ENCODE results near the gene PSMA5. TPM values are rescaled to one million over a fixed set of nuclear protein-coding genes. Genes with fewer than 3 reads are reported as not detected.
"Not testable (repeated sequence)": the region's sequence is repeated elsewhere in the genome, so short reads cannot be mapped to it uniquely, and the experiment has no call there.

PSMA5 gene
- total RNA-seq, 1 experiment from 2014 or later, result 82.3 TPM

DNA sequence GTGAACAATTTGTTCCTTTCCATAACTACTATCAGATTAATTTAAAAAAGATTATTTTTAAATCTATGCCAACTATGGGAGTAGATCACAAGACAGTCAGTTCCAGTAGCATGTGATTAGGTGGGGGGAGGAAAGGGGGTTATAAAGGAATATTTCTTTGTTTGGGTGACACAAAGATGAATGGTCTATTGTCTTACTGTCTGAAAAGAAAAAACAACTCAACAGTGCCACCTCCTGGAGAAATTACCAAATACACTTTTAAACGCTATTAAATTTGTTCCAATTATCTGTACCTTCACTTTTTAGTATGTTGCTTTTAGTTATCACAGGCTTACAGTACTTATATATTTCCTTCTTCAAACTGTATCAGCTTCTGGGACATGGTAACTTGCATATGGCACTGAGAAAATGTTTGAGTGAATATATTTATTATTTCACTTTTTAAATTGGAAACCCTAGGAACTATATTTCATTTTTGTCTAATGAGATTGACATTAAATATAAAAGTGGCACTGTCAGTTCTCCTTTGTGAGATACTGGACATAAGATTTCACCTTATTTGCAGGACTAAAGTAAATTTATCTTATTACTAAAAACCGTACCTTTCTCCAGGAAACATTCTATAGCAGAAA lies 26.8 kb downstream of the PSMA5 start:
- H3K9me3 ChIP-seq (replicated peaks), result no peaks in the 10 kb centered on the region
- H3K4me3 ChIP-seq, result no peak overlapping the region
- H3K4me1 ChIP-seq, result peaks cover 25% of the 10 kb centered on the region
- H3K27ac ChIP-seq, result no peak overlapping the region
- DNase-seq, result peak; percentile 25 to 87
- no peaks in the 10 kb centered on the region for H3K27me3 ChIP-seq
- H3K36me3 ChIP-seq, result peaks cover 22% of the 10 kb centered on the region

DNA sequence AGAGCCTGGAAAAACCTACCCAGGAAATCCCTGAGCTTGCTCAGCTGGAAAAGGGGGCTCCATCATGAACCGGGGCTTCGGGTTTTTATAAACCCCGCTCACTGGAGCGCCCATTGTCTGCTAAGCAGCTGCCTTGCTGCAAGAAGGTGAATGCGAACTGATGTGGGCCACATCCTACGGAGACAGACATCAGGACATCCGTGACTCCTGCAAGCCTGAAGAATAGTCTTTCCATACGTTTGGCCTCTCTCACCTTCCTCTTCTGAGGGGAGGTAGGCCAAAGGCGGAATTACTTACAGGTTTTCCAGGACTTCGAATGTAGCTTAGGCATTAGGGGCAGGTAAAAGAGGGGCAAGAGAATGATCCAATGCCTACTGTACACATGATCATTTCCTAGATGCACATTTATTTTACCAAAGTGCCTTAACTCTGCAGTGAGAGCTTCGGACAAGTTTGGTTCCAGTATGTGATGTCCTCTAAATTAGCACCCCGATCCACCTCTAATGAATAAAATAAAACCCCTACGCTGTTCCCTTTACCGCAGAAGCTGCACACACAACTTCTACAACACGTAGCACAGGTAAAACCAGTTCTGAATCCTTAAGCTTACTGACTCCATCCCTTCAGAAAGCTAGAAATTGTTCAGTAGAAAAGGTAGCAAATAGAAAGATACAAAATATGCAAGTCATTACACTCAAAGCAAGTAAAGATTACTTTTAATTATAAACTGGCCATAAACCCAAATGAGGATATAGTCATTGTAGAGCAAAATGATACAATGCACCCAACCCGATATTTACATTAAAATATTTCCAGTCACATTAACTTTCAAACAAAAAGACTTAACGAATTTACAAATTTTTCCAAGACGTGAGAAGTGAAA lies 27.7 kb downstream of the PSMA5 start:
- no peaks in the 10 kb centered on the region for H3K27me3 ChIP-seq
- H3K4me3 ChIP-seq, result peak overlapping the region; percentile 62
- DNase-seq, result no peak
- peak overlapping the region; percentile 43 for H3K27ac ChIP-seq
- no peaks in the 10 kb centered on the region for H3K9me3 ChIP-seq (replicated peaks)
- peaks cover 32% of the 10 kb centered on the region for H3K4me1 ChIP-seq
- peaks cover 18% of the 10 kb centered on the region for H3K36me3 ChIP-seq

DNA sequence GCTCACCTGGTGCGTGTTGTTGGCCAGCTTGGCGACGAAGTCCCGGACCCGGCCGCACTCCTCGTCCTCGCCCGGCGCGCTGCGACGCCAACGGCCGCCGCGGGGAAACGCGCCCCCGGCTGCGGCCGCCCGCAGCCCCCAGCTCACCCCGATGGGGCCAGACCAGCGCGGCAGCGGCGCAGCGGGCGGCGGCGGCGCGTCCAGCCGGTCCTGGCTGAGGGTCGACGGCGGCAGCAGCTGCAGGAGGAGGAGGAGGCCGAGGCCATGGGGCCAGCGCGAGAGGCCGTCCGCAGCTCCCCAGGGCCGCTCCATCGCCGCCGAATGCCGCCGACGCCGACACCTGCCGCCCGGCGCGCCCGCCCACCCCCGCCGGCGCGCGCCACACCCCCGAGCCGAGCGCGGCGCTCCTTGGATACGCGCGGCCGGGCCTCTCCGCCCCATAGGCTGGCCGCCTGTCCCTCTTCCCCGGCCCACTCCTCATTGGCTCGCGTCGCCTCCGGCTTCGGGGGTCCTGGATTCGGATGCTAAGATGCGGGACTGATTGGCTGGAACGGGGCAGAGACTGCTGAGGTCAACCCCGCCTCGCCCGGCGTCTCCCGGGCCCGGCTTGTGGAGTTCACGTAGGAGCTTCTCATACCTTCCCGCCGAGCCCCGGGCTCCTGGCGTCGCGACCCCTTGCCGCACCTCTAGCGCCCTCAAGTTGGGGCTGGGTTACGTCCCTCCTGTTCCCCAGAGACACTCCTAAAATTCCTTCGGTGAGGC lies 28.5 kb downstream of the PSMA5 start, which contains the start of gene SORT1:
TSS of gene SORT1 (minus strand) at position 338 of the 762 bp plus-strand sequence. CDS start at position 312, 26 bp downstream.
- H3K9me3 ChIP-seq (replicated peaks), result no peaks in the 10 kb centered on the region
- H3K27me3 ChIP-seq, result no peaks in the 10 kb centered on the region
- H3K36me3 ChIP-seq, result peaks cover 14% of the 10 kb centered on the region
- H3K27ac ChIP-seq, result peak within 1 kb of the TSS; percentile 43
- peaks cover 38% of the 10 kb centered on the region for H3K4me1 ChIP-seq
- peak; percentile 96 to 97 for DNase-seq
- peak within 1 kb of the TSS; percentile 62 for H3K4me3 ChIP-seq

DNA sequence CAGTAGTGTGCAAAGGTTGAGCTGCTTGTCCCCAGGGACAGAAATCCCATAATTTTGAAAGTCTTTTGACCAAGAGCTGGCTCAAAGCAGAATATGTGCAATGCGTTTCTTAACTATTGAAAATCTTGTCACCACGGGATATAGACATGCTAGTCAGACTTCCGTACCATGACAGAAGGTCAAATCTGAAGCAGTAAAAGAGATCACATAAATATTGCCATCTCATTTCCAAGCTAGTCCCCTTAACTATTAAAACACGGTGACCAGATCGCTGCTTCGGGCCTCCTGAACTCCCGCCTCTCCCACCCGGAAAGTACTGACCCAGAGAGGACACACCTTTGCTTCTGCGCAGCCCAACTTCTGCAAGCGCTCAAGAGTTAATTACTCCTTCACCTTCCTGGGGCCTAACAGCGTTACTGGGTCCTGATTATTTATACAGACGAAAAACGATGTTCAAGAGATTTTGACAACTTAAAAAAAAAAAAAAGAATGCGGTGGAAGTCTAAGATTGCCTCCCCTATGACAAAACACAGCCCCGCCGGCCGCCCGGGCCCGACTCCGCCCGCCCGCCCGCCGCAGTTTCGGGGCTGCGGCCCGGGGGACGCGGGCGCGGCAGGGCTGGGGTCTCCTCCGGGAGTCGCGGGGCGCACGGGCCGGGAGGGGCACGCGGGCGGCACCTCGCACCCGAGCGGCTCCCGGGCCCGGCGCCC lies 29.2 kb downstream of the PSMA5 start:
- Histone ChIP-seq H3K4me3 (peak overlapping the region; percentile 62), H3K9me3 (replicated peaks) (no peaks in the 10 kb centered on the region), H3K27me3 (no peaks in the 10 kb centered on the region), H3K27ac (no peak overlapping the region), H3K4me1 (peaks cover 43% of the 10 kb centered on the region), H3K36me3 (peaks cover 6% of the 10 kb centered on the region)
- peak; percentile 10 to 19 for DNase-seq

DNA sequence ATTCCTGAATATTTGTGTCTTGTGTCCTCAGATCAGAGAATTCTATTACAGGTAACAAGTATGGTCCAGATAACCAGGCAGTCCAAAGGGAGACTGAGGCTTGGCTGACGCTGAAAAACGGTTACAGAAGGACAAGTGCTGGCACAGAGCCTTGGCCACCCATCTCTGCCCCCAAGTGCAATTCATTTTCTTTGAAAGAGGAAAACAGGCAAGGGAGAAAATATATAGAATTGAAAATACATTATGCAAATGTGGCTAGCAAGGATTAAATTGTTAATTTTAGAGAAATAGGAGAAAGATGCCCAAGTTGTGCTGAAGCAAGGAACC lies 29.8 kb downstream of the PSMA5 start:
- Histone ChIP-seq H3K27me3 (no peaks in the 10 kb centered on the region), H3K36me3 (peaks cover 4% of the 10 kb centered on the region; the same call in 1 of the 2 replicates), H3K4me3 (peak overlapping the region; percentile 62), H3K4me1 (peaks cover 43% of the 10 kb centered on the region), H3K27ac (no peak overlapping the region), H3K9me3 (replicated peaks) (no peaks in the 10 kb centered on the region)
- DNase-seq, result no peak

DNA sequence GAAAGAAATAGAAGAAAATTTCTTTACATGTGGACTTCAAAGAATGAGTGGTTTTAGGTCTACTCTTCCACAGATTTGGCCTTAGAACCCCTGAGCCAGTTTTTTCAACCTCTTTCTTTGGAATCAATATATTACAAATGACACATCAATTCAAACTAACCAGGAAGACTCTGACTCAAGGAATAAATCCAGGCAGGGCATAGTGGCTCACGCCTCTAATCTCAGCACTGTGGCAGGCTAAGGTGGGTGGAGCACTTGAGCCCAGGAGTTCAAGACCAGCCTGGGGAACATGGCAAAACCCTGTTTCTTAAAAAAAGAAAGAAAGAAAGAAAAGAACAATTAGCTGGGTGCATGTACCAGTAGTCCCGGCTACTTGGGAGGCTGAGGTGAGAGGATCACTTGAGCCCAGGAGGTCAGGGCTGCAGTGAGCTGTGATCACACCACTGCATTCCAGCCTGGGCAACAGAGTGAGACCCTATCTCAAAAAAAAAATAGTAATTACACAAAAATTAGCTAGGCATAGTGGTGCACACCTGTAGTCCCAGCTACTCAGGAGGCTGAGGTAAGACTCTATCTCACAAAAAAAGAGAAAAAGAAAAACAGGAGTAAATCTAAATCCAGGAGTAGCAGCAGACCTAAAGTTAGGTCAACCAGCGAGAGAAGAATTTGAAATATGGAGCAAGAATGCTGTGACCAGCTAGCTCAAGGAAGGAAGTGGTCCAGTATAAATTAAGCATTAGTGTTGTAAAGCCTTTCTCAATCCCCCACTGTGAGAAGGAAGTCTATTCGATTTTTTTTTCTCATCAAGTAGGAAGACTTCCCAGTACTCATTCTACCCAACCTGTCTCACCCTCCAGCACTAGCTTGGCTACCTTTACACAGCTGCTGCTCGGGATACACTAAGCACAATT lies 30.4 kb downstream of the PSMA5 start:
- Histone ChIP-seq H3K27ac (no peak overlapping the region), H3K36me3 (no peaks in the 10 kb centered on the region; the same call in 1 of the 2 replicates), H3K9me3 (replicated peaks) (no peaks in the 10 kb centered on the region), H3K27me3 (no peaks in the 10 kb centered on the region), H3K4me3 (peak overlapping the region; percentile 62), H3K4me1 (peaks cover 43% of the 10 kb centered on the region)
- DNase-seq, result peak in 1 of 2 experiments; percentile 20

DNA sequence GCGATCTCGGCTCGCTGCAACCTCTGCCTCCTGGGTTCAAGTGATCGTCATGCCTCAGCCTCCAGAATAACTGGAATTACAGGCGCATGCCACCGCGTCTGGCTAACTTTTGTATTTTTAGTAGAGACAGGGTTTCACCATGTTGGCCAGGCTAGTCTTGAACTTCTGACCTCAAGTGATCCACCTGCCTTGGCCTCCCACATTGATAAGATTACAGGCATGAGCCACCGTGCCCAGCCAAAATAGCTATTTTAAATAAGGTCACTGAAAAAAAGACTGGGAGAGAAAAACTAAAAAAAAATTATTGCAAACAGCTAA lies 31.0 kb downstream of the PSMA5 start:
- DNase-seq; H3K4me3 ChIP-seq; H3K27ac ChIP-seq; H3K27me3 ChIP-seq; H3K36me3 ChIP-seq; H3K9me3 ChIP-seq (replicated peaks): not testable (repeated sequence)
- peaks cover 43% of the 10 kb centered on the region for H3K4me1 ChIP-seq

DNA sequence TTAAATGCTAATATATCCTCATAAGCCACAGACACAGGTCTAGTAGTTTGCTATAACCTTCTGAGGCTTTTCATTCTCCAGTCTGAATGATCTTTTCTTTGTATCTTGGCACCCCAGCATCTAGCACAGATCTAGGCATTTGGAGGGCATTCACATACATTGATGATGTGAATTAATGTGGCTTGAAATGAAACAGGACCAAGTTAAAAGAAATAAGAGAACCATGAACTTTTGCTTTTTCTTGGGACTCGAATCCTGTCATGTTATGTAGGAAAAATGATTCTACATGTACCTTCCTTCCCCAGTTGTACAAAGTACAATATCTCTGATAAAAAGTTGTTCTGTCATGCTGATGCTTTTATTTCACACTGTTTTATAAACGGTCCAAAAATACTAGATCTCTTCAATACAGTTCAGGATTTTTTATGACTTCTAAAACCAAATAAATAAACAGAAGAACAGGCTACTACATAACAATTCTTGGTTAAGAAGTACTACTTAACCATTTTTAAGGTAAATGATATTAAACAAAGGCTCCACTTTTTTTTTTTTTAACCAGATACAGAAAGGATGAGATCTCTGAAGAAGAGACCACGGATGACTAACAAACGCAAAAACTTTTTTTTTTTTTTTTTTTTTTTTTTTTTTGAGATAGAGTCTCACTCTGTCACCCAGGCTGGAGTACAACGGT lies 31.5 kb downstream of the PSMA5 start:
- Histone ChIP-seq H3K27ac (no peak overlapping the region), H3K4me3 (no peak overlapping the region), H3K27me3 (no peaks in the 10 kb centered on the region), H3K4me1 (peaks cover 43% of the 10 kb centered on the region), H3K36me3 (no peaks in the 10 kb centered on the region), H3K9me3 (replicated peaks) (no peaks in the 10 kb centered on the region)
- DNase-seq, result no peak

DNA sequence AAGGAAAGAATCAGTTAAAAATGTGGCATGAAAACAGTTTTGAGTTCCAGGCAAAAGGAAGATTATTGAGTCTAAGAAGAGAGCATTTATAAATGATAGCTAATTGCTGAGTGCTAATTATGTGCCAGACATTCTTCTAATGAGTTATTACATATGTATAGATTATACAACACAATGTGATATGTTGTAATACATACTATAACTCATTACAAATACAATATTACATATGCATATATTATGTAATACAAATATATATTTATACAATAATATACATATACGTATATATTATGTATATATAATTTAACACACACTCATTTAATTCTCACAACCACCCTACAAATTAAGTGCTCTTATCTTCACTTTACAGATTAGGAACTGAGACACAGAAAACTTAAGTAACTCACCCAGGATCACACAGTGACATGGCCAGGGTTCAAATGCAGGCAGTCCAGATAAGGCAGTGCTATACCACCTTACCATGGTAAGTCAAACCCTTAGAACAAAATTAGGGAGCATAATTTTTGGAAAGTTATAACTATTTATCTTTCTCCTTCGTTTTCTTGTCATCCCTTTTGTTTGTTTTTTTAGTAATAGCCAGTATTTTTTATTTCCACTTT lies 32.5 kb downstream of the PSMA5 start:
- H3K27me3 ChIP-seq, result no peaks in the 10 kb centered on the region
- no peaks in the 10 kb centered on the region for H3K9me3 ChIP-seq (replicated peaks)
- H3K36me3 ChIP-seq, result no peaks in the 10 kb centered on the region
- H3K4me1 ChIP-seq, result peaks cover 35% of the 10 kb centered on the region
- peak overlapping the region; percentile 35 for H3K4me3 ChIP-seq
- DNase-seq, result no peak
- H3K27ac ChIP-seq, result peak overlapping the region; percentile 81

DNA sequence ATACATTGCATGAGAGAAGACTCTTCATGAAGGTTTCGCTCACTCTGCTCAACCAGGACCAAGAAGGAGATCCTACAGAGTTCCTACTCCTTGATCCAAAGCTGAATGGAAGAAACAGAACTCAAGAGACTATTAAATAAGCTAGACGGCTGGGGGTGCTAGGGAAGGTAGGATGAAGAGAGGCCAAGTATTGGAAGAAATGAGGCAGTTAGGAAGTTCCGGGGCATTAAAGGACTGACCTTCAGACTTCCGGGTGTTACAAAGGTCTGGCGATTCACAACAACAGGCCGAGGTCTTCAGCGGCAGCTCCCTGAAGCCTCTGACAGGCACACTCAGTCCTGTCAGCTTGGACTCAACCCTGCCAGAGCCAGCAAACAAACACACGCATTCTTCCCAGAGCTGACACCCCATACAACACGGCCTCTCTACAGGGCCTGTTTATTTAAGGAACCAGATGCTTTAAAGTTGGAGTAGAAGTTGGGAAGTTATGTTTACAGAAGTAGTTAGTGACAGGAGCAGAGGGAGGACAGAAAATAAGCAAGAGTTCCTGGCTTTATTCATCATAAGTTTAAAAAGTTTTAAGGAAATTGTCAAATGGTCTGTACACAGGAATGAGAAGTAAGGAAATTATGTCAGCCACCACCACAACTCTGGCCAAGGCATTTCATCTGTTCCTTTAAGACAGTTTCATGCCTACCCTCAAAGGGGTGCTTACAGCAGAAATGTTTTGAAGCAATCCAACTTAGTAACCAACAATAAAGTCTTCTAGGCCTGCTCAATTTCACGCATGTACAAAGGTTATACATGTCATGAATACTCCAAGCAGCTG lies 33.2 kb downstream of the PSMA5 start:
- H3K36me3 ChIP-seq, result no peaks in the 10 kb centered on the region
- H3K4me1 ChIP-seq, result peaks cover 31% of the 10 kb centered on the region
- no peaks in the 10 kb centered on the region for H3K9me3 ChIP-seq (replicated peaks)
- no peaks in the 10 kb centered on the region for H3K27me3 ChIP-seq
- DNase-seq, result peak; percentile 73 to 77
- H3K27ac ChIP-seq, result peak overlapping the region; percentile 81
- H3K4me3 ChIP-seq, result peak overlapping the region; percentile 35

DNA sequence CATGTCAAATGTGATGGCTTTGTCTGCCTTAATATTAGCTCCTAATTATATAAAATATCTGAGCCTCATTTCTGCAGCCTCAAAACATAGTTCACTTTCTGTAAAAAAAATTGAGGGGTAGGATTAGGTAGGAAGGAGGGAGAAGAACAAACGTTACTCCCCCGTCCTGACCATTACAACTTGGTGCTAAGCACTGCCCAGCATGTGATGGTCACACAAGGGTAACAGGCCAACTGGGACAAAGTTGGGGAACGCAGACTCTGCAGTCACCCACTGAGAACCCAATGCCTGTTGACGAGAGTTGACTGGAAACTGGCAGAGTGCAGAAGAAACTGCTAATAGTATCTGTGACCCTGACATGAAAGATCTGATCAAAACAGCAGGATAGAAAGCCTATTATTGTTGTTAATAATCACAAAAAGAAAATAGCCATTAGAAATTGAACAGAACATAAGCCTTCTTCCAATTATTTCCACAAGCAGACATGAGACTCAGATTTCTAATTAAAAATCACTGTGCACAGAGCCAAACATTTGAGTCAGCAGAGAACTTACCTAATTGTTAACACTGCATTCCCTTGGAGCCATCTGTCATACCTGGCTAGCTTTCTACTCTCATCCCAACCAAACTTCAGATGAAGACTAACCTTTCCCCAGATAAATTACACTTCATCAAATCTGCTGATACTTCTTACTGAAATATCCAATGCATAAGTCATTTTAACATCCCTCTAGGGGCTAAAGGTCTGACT lies 34.0 kb downstream of the PSMA5 start:
- DNase-seq, result no peak
- H3K4me1 ChIP-seq, result peaks cover 31% of the 10 kb centered on the region
- H3K36me3 ChIP-seq, result no peaks in the 10 kb centered on the region
- peak overlapping the region; percentile 81 for H3K27ac ChIP-seq
- H3K27me3 ChIP-seq, result no peaks in the 10 kb centered on the region
- no peaks in the 10 kb centered on the region for H3K9me3 ChIP-seq (replicated peaks)
- H3K4me3 ChIP-seq, result peak overlapping the region; percentile 35; the same call in 1 of the 2 replicates

DNA sequence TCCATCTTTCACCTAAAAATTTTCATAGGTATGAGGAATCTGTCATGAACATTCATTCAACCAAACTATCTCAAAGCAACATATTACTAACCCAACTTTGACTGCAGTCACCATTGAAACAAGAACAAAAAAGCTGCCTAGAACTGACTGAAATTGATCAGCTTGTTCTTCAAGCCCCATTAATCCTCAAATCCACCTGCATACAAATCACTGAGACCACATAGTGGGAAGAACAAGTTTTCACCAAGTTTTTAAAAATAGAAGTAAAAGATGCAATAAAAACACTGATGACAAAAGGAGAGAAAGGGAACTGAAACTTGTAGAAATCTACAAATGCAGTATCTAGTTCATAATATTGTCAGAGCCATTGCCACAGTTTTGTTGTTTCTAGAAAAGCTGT lies 34.6 kb downstream of the PSMA5 start:
- peaks cover 31% of the 10 kb centered on the region for H3K4me1 ChIP-seq

More for the DNA sequence above, 34.6 kb downstream of the PSMA5 start:
- no peaks in the 10 kb centered on the region for H3K9me3 ChIP-seq (replicated peaks)
- H3K27me3 ChIP-seq, result no peaks in the 10 kb centered on the region
- no peak overlapping the region for H3K4me3 ChIP-seq
- DNase-seq, result no peak
- H3K36me3 ChIP-seq, result no peaks in the 10 kb centered on the region
- no peak overlapping the region for H3K27ac ChIP-seq
